Activated CD8-positive, alpha-beta memory T cell treated with anti-CD3 and anti-CD28 coated beads, Interleukin-2, amount 50 U/mL, for 1 hour (primary cell): ENCODE results near the gene DELE1.

Source experiments
- DNase-seq: peaks from one replicate; pipeline ENCODE4 v3.0.0-alpha.2; 2020; ENCODE audit errors: extremely low read depth

The DELE1 gene

GRCh38 chr5:141957367-141957996, 33.8 kb downstream of the DELE1 start:
- DNase-seq = no peak

- no peak for DNase-seq
Measured at GRCh38 chr5:141958113-141958512, 34.4 kb downstream of the DELE1 start, which contains the start of gene PCDH12. Gene PCDH12 (minus strand): TSS chr5:141958202. CDS start chr5:141957851, 351 bp downstream.

GRCh38 chr5:141958546-141959172, 35.0 kb downstream of the DELE1 start:
- DNase-seq = no peak

DNA sequence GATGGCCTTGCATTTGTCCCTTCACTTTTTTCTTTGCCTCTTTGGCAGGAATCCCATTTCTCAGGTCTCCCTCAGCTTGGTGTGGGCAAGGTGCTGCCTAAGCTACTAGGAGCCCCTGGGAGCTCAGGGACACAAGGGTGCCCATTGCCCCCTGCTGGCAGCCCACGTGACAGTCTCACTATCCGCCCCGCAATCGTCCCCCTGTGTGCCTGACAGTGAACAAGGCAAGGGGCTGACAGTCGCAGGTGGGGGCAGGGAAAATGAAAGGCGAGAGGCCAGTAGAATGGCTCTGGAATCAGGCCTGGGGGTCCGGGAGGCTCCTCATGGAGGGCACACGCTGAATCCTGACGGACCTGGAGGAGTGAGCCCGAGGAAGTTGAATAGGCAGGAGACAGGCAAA, 36.3 kb downstream of the DELE1 start:
- DNase-seq = no peak

- DNase-seq = peak; percentile 70
Measured at GRCh38 chr5:141960449-141961323, 37.0 kb downstream of the DELE1 start.

DNA sequence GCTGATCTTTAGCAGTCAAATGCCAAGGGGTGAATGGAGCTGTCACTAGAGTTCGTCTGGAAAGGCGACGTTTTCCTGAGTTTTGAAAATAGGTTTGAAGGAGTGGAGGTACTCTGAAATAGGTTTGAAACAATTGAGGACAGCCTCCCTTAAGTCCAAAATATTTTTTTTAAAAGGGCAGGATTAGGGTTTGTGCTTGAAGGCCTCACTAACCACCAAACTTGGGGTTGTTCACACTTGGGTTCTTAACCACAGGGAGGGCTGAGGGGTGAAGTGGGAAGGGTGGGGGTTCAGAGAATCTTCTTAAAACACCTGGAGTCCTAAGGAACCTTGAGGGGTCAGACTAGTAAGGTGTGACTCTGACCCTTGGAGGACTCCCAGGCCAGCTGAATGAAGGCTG, 37.8 kb downstream of the DELE1 start:
- no peak for DNase-seq

DNA sequence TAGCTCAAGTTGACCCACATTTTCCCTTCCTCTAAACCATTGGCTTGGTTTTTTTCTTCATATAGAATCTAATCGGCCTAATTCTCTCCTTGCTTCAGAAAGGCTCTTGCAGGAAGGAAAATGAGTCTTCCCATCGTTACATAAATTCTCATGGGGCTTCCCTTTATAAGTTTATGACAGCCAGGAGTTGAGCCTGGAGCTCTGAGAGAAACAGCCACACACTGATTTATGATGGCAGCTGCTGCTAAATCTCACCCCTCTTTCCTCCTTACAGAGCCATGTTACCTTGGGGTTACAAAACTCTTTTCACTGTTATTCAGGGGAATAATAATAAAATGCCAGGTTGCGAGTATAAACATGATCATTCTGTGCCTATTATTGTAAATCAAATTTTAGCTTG, 40.0 kb downstream of the DELE1 start:
- no peak for DNase-seq

DNA sequence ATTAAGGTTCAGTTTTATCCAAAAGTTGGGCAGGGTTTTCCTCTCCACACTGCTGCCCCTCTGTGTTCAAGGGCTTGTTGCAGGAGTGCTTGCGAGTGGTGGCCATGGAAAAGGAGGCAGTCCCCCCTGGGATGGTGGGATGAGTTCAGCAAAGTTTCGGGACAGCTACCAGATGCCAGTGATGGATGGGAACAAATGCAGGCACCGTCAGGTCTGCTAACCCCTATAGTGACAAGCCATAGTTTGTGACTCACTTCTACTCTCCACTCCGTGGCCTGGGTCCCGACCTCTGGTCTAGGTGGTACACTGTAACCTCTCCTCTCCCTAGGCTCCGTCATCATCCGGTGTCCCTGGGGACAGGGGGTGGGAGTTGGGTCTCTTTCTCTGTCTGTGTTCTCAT, 41.4 kb downstream of the DELE1 start:
- no peak for DNase-seq

DNA sequence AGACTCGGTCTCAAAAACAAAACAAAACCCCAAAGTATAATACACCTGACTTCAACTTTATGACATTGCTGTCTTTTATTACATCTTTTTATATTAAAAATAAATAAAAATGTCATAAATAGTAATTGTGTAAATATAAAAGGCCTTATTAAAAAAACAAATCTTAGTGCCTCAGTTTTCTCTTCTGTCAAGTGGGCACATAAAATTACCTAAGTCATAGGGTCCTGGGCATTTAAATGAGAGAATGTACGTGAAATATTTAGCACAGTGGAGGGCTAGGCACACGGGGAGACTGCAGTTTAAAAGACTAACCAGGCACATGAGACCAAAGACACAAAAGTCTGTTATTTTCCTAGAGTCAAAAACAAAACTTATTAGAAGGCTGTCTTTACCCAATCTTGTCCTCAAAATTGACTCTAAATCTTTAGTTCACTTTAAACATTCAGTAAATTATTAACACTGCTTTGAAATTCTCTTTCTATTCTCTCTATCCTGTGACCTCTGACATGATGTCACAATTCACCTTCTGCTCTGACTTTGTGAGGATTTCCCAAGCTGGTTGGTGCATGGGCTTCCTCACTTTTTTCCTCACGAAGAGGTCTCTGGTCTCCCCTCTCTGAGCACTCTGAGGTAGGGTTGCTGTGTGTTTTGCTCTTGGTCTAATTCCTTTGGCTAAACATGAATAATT, 42.7 kb downstream of the DELE1 start:
- DNase-seq = no peak

- DNase-seq = no peak
Measured at GRCh38 chr5:141966963-141967333, 43.3 kb downstream of the DELE1 start.

- DNase-seq = peak; percentile 74
Measured at GRCh38 chr5:141968914-141969608, 45.4 kb downstream of the DELE1 start, which contains the start of gene RNF14. Gene RNF14 (plus strand): TSS chr5:141969105. CDS start chr5:141973589, 4,484 bp downstream.

DNA sequence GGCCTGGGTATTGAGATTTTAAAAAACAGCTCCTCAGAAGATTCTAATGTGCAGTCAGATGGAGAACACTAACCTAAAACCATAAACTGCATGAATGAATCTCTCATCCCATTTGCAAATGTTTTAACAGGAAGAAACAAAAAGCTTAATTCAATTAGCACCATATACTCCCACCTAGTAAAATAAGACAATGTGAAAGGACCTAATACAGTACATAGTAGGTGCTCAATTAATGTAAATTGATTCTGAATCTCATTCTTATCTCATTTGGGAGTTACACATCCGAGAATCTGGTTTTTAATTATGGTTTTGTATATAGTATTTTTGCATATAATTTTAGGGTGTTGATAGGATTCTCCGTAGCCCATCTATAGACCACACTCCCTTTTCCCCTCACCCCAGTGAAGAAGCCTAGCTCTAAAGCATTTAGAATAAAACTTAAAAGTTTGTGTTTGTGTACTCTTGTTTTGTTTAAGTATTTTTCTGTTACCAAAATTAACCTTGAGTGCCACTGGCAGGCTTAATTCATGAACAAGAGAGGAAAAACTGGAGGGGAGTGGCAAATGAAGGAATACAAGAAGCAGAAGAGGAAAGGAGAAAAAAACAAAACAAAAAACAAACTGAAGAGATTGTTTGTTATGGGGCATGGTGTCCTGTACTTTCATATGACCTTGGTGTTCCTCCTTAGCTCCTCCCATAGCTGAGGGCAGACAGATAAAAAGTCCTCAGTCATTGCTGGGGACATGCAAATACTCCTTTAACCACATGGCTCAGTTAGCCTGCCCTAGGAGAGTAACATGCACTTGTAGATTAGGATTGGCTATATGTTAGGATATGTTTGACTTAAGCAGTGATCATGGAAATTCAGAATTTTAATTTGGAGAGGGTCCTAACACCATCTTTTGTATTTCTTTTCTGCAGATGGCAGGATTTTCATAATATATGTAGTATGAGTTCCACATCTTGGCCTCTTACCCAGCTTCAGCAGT, 46.4 kb downstream of the DELE1 start:
- DNase-seq = no peak

DNA sequence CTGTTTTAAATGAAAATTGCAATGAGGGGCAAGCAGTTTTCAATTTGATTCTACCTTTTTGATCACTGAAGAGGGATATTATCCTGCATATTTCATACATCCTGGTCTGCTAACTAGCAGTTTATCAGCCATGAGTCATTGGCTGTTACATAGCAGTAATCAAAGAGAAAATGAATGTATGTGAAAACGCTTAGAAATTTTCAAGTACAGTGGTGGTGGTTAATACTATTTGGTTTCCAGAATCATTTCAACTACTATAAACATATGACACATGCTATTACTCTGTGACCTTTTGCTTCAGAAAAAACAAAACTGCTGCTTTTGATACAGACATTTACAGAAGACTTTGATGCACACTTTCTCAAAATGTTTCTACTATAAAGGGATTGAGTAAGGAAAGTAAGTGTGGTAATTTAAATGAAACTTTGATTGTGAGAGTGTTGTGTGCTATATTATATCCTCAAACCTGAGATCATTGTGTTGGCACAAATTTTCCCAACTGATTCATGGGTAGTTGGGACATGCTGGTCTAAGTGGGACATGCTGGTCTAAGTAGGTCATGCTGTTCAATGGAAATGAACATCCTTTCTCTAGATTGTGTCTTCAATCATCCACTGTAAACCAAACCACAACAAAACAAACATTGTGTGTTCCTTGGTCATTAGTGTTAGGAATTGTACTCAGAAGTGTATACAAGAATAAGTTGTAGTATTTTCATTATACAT, 50.4 kb downstream of the DELE1 start:
- DNase-seq = no peak

GRCh38 chr5:141976176-141976575, 52.5 kb downstream of the DELE1 start:
- DNase-seq = no peak

GRCh38 chr5:141978389-141978788, 54.7 kb downstream of the DELE1 start:
- no peak for DNase-seq

- DNase-seq = no peak
Measured at GRCh38 chr5:141982626-141983025, 59.0 kb downstream of the DELE1 start.

DNA sequence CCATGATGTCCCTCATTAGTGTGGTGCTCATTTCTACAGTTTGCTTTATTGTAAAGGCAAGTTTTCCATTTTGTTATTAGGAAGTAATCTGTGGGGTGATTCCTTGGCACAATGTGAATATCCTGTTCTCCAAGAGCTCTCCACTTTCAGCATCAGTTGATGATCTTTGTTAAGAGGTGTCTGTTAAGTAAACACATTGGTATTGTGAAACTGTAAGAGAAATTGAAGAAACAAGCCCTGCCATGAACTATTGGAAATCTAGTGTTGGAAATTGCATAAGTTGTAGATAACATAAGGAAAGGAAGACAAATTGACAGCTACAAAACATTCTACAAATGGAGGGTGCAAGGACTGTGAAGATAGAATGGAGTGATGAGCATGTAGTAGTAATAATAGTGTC, 62.4 kb downstream of the DELE1 start:
- no peak for DNase-seq

- DNase-seq = no peak
Measured at GRCh38 chr5:141989720-141990119, 66.0 kb downstream of the DELE1 start.
